HG03571 (cell line): ENCODE data around the gene GPR34.
A peak's percentile ranks its signal among the peaks of the same experiment; 100 is the strongest.

Source experiments
- ATAC-seq: cut with Tn5 transposase; IDR thresholded peaks from one replicate; pipeline ENCODE4 v1.9.1; 2021; ENCODE audit not compliant: unreplicated experiment

The GPR34 gene

GRCh38 chrX:41730081-41730480 lies 41.3 kb downstream of the GPR34 start:
- ATAC-seq: no peak

GRCh38 chrX:41732260-41732659 lies 43.5 kb downstream of the GPR34 start:
- ATAC-seq: no peak

- peak; percentile 96 for ATAC-seq
Measured at GRCh38 chrX:41733939-41734338, 45.2 kb downstream of the GPR34 start.

GRCh38 chrX:41734530-41734929 lies 45.8 kb downstream of the GPR34 start:
- no peak for ATAC-seq

GRCh38 chrX:41737065-41737464 lies 48.3 kb downstream of the GPR34 start:
- ATAC-seq: no peak

- ATAC-seq: no peak
Measured at GRCh38 chrX:41739871-41740270, 51.1 kb downstream of the GPR34 start.
